ENCODE results near the gene NFYA. TPM values are rescaled to one million over a fixed set of nuclear protein-coding genes. Genes with fewer than 3 reads are reported as not detected.
A peak's percentile ranks its signal among the peaks of the same experiment; 100 is the strongest.

The NFYA gene
- total and polyA plus RNA-seq, 7 experiments from 2014 or later, result 18.6 to 63.3 (median 35.9) TPM

- Mint-ChIP-seq H3K27me3 (no peaks in the 10 kb centered on the region), H3K4me3 (no peak overlapping the region), H3K27ac (peak overlapping the region in 1 of 9 donors; percentile 46), H3K9me3 (no peaks in the 10 kb centered on the region), H3K36me3 (peaks cover 20 to 58% (median 51%) of the 10 kb centered on the region in 5 donors), H3K4me1 (peaks cover 13 to 34% (median 21%) of the 10 kb centered on the region in 7 donors)
- no peaks in the 10 kb centered on the region for H3K4me1 ChIP-seq (ENCODE audit: control insufficient read depth in 2 of 2, insufficient read depth in 2 of 2, low read length in 2 of 2)
- no peak for ATAC-seq
- DNase-seq, result no peak
- ChIA-PET CTCF (interaction anchor here (0.7 kb wide), 1 partner anchor 571 kb away, joined by 3 read pairs; no protein-coding TSS in a partner anchor), POLR2A (no interaction called here)
- no peak overlapping the region for H3K4me3 ChIP-seq (ENCODE audit: low read length)
- no peak overlapping the region for H3K27ac ChIP-seq (ENCODE audit: low read depth, low read length)
- no peaks in the 10 kb centered on the region for H3K9me3 ChIP-seq (ENCODE audit: control insufficient read depth in 2 of 3, low read length in 3 of 3)
- intact Hi-C loops (cut with micrococcal nuclease), result no loop called here
- peaks cover 27 to 72% (median 32%) of the 10 kb centered on the region in 3 experiments for H3K36me3 ChIP-seq (ENCODE audit: control insufficient read depth in 2 of 3, insufficient read depth in 3 of 3, low read length in 3 of 3)
- no peaks in the 10 kb centered on the region for H3K27me3 ChIP-seq (ENCODE audit: control insufficient read depth in 2 of 2, insufficient read depth in 2 of 2, low read length in 2 of 2)
Observed at GRCh38 chr6:41088451-41088850, 15.7 kb downstream of the NFYA start.

GRCh38 chr6:41090841-41091761 lies 18.3 kb downstream of the NFYA start:
- Mint-ChIP-seq H3K27me3 (no peaks in the 10 kb centered on the region), H3K4me3 (no peak overlapping the region), H3K27ac (peak overlapping the region in 4 of 9 donors; percentile 29 to 66 (median 54)), H3K36me3 (peaks cover 20 to 55% (median 40%) of the 10 kb centered on the region in 5 donors), H3K4me1 (peaks cover 3 to 18% (median 10%) of the 10 kb centered on the region in 7 donors), H3K9me3 (no peaks in the 10 kb centered on the region)
- ChIA-PET CTCF (interaction anchor here (1.2 kb wide), 1 partner anchor 11 kb away, joined by 4 read pairs; no protein-coding TSS in a partner anchor), POLR2A (no interaction called here)
- no peaks in the 10 kb centered on the region for H3K4me1 ChIP-seq (ENCODE audit: control insufficient read depth in 2 of 2, insufficient read depth in 2 of 2, low read length in 2 of 2)
- no peaks in the 10 kb centered on the region for H3K27me3 ChIP-seq (ENCODE audit: control insufficient read depth in 2 of 2, insufficient read depth in 2 of 2, low read length in 2 of 2)
- no peaks in the 10 kb centered on the region for H3K9me3 ChIP-seq (ENCODE audit: control insufficient read depth in 2 of 3, low read length in 3 of 3)
- H3K36me3 ChIP-seq (ENCODE audit: control insufficient read depth in 2 of 3, insufficient read depth in 3 of 3, low read length in 3 of 3), result peaks cover 43 to 74% (median 50%) of the 10 kb centered on the region in 3 experiments
- DNase-seq (no peak), ATAC-seq (no peak)
- no peak overlapping the region for H3K27ac ChIP-seq (ENCODE audit: low read depth, low read length)
- intact Hi-C loops (cut with micrococcal nuclease), result loop anchor here in 1 of 2 donors (5.0 kb wide), 1 partner anchor 91 kb away; no protein-coding TSS in a partner anchor
- no peak overlapping the region for H3K4me3 ChIP-seq (ENCODE audit: low read length)

GRCh38 chr6:41092421-41093140 lies 19.8 kb downstream of the NFYA start:
- H3K36me3 ChIP-seq (ENCODE audit: control insufficient read depth in 2 of 3, insufficient read depth in 3 of 3, low read length in 3 of 3), result peaks cover 53 to 84% (median 59%) of the 10 kb centered on the region in 3 experiments
- Mint-ChIP-seq H3K4me3 (no peak overlapping the region), H3K4me1 (peaks cover 0 to 14% (median 5%) of the 10 kb centered on the region in 7 donors), H3K27me3 (no peaks in the 10 kb centered on the region), H3K36me3 (peaks cover 26 to 59% (median 38%) of the 10 kb centered on the region in 5 donors), H3K9me3 (no peaks in the 10 kb centered on the region), H3K27ac (peak overlapping the region in 2 of 9 donors; percentile 54 to 62)
- H3K4me3 ChIP-seq (ENCODE audit: low read length), result no peak overlapping the region
- intact Hi-C loops (cut with micrococcal nuclease), result loop anchor here in 1 of 2 donors (1.0 to 5.0 kb wide), 2 partner anchors 90 to 227 kb away; no protein-coding TSS in a partner anchor
- no peaks in the 10 kb centered on the region for H3K9me3 ChIP-seq (ENCODE audit: control insufficient read depth in 2 of 3, low read length in 3 of 3)
- no peak for ATAC-seq
- ChIA-PET POLR2A (no interaction called here), CTCF (interaction anchor here (1.3 to 1.8 kb wide), 2 partner anchors 9 to 90 kb away, joined by 3 to 4 read pairs; no protein-coding TSS in a partner anchor)
- H3K27me3 ChIP-seq (ENCODE audit: control insufficient read depth in 2 of 2, insufficient read depth in 2 of 2, low read length in 2 of 2), result no peaks in the 10 kb centered on the region
- no peak overlapping the region for H3K27ac ChIP-seq (ENCODE audit: low read depth, low read length)
- no peaks in the 10 kb centered on the region for H3K4me1 ChIP-seq (ENCODE audit: control insufficient read depth in 2 of 2, insufficient read depth in 2 of 2, low read length in 2 of 2)
- DNase-seq, result no peak

- Histone ChIP-seq H3K4me3 (ENCODE audit: low read length) (no peak overlapping the region), H3K27me3 (ENCODE audit: control insufficient read depth in 2 of 2, insufficient read depth in 2 of 2, low read length in 2 of 2) (no peaks in the 10 kb centered on the region), H3K27ac (ENCODE audit: low read depth, low read length) (no peak overlapping the region), H3K36me3 (ENCODE audit: control insufficient read depth in 2 of 3, insufficient read depth in 3 of 3, low read length in 3 of 3) (peaks cover 63 to 95% (median 65%) of the 10 kb centered on the region in 3 experiments), H3K4me1 (ENCODE audit: control insufficient read depth in 2 of 2, insufficient read depth in 2 of 2, low read length in 2 of 2) (no peaks in the 10 kb centered on the region), H3K9me3 (ENCODE audit: control insufficient read depth in 2 of 3, low read length in 3 of 3) (no peaks in the 10 kb centered on the region)
- peaks cover 31 to 66% (median 41%) of the 10 kb centered on the region in 5 donors for H3K36me3 Mint-ChIP-seq
- DNase-seq, result no peak
- H3K27me3 Mint-ChIP-seq, result no peaks in the 10 kb centered on the region
- ATAC-seq, result no peak
- no peaks in the 10 kb centered on the region for H3K9me3 Mint-ChIP-seq
- ChIA-PET POLR2A (no interaction called here), CTCF (no interaction called here)
- H3K4me3 Mint-ChIP-seq, result no peak overlapping the region
- peaks cover 2 to 24% (median 11%) of the 10 kb centered on the region in 7 donors for H3K4me1 Mint-ChIP-seq
- intact Hi-C loops (cut with micrococcal nuclease), result loop anchor here in 1 of 2 donors (5.0 kb wide), 1 partner anchor 89 kb away; no protein-coding TSS in a partner anchor
- H3K27ac Mint-ChIP-seq, result no peak overlapping the region
Observed at GRCh38 chr6:41093729-41094128, 21.0 kb downstream of the NFYA start.

GRCh38 chr6:41097467-41098090 lies 24.8 kb downstream of the NFYA start:
- DNase-seq, result no peak
- H3K4me3 ChIP-seq (ENCODE audit: low read length), result no peak overlapping the region
- Mint-ChIP-seq H3K4me1 (peaks cover 0 to 26% (median 21%) of the 10 kb centered on the region in 7 donors), H3K36me3 (peaks cover 33 to 62% (median 39%) of the 10 kb centered on the region in 5 donors), H3K4me3 (no peak overlapping the region), H3K27ac (peak overlapping the region in 3 of 9 donors; percentile 15 to 41 (median 38)), H3K9me3 (no peaks in the 10 kb centered on the region), H3K27me3 (no peaks in the 10 kb centered on the region)
- H3K36me3 ChIP-seq (ENCODE audit: control insufficient read depth in 2 of 3, insufficient read depth in 3 of 3, low read length in 3 of 3), result peaks cover 50 to 83% (median 54%) of the 10 kb centered on the region in 3 experiments
- H3K4me1 ChIP-seq (ENCODE audit: control insufficient read depth in 2 of 2, insufficient read depth in 2 of 2, low read length in 2 of 2), result no peaks in the 10 kb centered on the region
- no peaks in the 10 kb centered on the region for H3K27me3 ChIP-seq (ENCODE audit: control insufficient read depth in 2 of 2, insufficient read depth in 2 of 2, low read length in 2 of 2)
- intact Hi-C loops (cut with micrococcal nuclease), result no loop called here
- POLR2A ChIA-PET, result no interaction called here
- no peaks in the 10 kb centered on the region for H3K9me3 ChIP-seq (ENCODE audit: control insufficient read depth in 2 of 3, low read length in 3 of 3)
- no peak overlapping the region for H3K27ac ChIP-seq (ENCODE audit: low read depth, low read length)
- CTCF ChIA-PET, result no interaction called here
- ATAC-seq, result no peak

- ChIA-PET POLR2A (no interaction called here), CTCF (no interaction called here)
- H3K27ac Mint-ChIP-seq, result peak overlapping the region in 7 of 9 donors; percentile 38 to 89 (median 57)
- no peaks in the 10 kb centered on the region for H3K9me3 Mint-ChIP-seq
- H3K4me1 ChIP-seq (ENCODE audit: control insufficient read depth in 2 of 2, insufficient read depth in 2 of 2, low read length in 2 of 2), result no peaks in the 10 kb centered on the region
- no peak overlapping the region for H3K4me3 Mint-ChIP-seq
- no peaks in the 10 kb centered on the region for H3K27me3 Mint-ChIP-seq
- peaks cover 43 to 75% (median 46%) of the 10 kb centered on the region in 3 experiments for H3K36me3 ChIP-seq (ENCODE audit: control insufficient read depth in 2 of 3, insufficient read depth in 3 of 3, low read length in 3 of 3)
- H3K4me1 Mint-ChIP-seq, result peaks cover 0 to 26% (median 21%) of the 10 kb centered on the region in 7 donors
- no peaks in the 10 kb centered on the region for H3K9me3 ChIP-seq (ENCODE audit: control insufficient read depth in 2 of 3, low read length in 3 of 3)
- no peaks in the 10 kb centered on the region for H3K27me3 ChIP-seq (ENCODE audit: control insufficient read depth in 2 of 2, insufficient read depth in 2 of 2, low read length in 2 of 2)
- H3K4me3 ChIP-seq (ENCODE audit: low read length), result no peak overlapping the region
- intact Hi-C loops (cut with micrococcal nuclease), result no loop called here
- H3K36me3 Mint-ChIP-seq, result peaks cover 33 to 57% (median 39%) of the 10 kb centered on the region in 5 donors
- H3K27ac ChIP-seq (ENCODE audit: low read depth, low read length), result no peak overlapping the region
- DNase-seq (no peak), ATAC-seq (no peak)
Observed at GRCh38 chr6:41098366-41098765, 25.6 kb downstream of the NFYA start.

All from naive thymus-derived CD4-positive, alpha-beta T cell (primary cell).